ENCODE measurements around the gene RALGPS1. TPM values are rescaled to one million over a fixed set of nuclear protein-coding genes. Genes with fewer than 3 reads are reported as not detected.

RALGPS1 gene
- total and polyA plus RNA-seq, 2 of the 8 experiments (the other 6 are each of a cell fraction or from before 2014, with no cell fraction given): 20.0 to 23.5 TPM

GRCh38 chr9:127224178-127224882, 309.7 kb downstream of the RALGPS1 start:
- Histone ChIP-seq H3K79me1 (ENCODE audit: low read depth, low read length) (no peaks in the 10 kb centered on the region), H3K23me2 (ENCODE audit: low read depth, low read length) (peaks cover 13% of the 10 kb centered on the region), H3K23ac (ENCODE audit: insufficient read length) (no peak overlapping the region), H3K4ac (replicated peaks; ENCODE audit: insufficient read length, low read depth, low read length) (peak overlapping the region; percentile 70), H2BK12ac (ENCODE audit: low read depth, low read length) (no peak overlapping the region; the same call in 1 of the 2 replicates), H4K20me1 (replicated peaks in 1 of 2; ENCODE audit: control insufficient read depth in 1 of 2, insufficient read depth in 2 of 2, low read length in 2 of 2) (peaks cover 2 to 7% of the 10 kb centered on the region in 2 experiments), H2BK120ac (replicated peaks; ENCODE audit: low read depth, low read length) (no peak overlapping the region), H3K4me3 (ENCODE audit: extremely low read depth in 1 of 4, insufficient read depth in 2 of 4, low read depth in 3 of 4, low read length in 4 of 4) (peak overlapping the region; percentile 55 to 80 (median 76)), H3K36me3 (ENCODE audit: control insufficient read depth in 2 of 4, insufficient read depth in 4 of 4, low read length in 3 of 4) (no peaks in the 10 kb centered on the region), H3K79me2 (ENCODE audit: control insufficient read depth in 1 of 2, insufficient read depth in 2 of 2, low read length in 2 of 2) (no peaks in the 10 kb centered on the region), H2BK15ac (ENCODE audit: low read length) (0 out of 2 replicates have a peak overlapping the region, but pooled peaks have one; percentile 95), H3K56ac (replicated peaks; ENCODE audit: insufficient read length, low read depth, low read length) (no peak overlapping the region), H2BK20ac (ENCODE audit: low read length) (no peak overlapping the region), H2AFZ (ENCODE audit: low read length) (peak overlapping the region; percentile 49; the same call in 1 of the 2 replicates), H3K27me3 (replicated peaks in 1 of 4; ENCODE audit: control insufficient read depth in 3 of 4, extremely low read depth in 1 of 4, insufficient read depth in 3 of 4, low read length in 3 of 4) (peaks cover 2 to 15% (median 13%) of the 10 kb centered on the region in 4 experiments; a peak in 6 of 7 replicates), H3K9ac (replicated peaks in 1 of 4; ENCODE audit: extremely low read depth in 1 of 4, low read depth in 3 of 4, low read length in 3 of 4) (peak overlapping the region in 3 of 4 experiments; percentile 39 to 82 (median 75); a peak in 4 of 7 replicates), H3K18ac (ENCODE audit: extremely low read depth, low read length) (peak overlapping the region; percentile 97), H3K4me1 (replicated peaks in 1 of 4; ENCODE audit: control insufficient read depth in 3 of 4, insufficient read depth in 4 of 4, low read length in 3 of 4) (peaks cover 0 to 13% (median 8%) of the 10 kb centered on the region in 4 experiments; a peak in 5 of 7 replicates), H3K14ac (ENCODE audit: insufficient read length) (no peak overlapping the region), H4K8ac (ENCODE audit: extremely low read depth, insufficient read depth, low read length) (peak overlapping the region; percentile 98; the same call in 1 of the 2 replicates), H3K27ac (ENCODE audit: low read depth, low read length) (peak overlapping the region; percentile 80; the same call in 1 of the 2 replicates), H2AK5ac (ENCODE audit: low read depth, low read length) (no peak overlapping the region), H3K9me3 (ENCODE audit: insufficient read depth in 2 of 2, low read depth in 1 of 2, low read length in 1 of 2) (no peaks in the 10 kb centered on the region), H4K5ac (ENCODE audit: insufficient read length, low read depth, low read length) (peak overlapping the region; percentile 50), H4K91ac (replicated peaks; ENCODE audit: insufficient read length, low read length) (peak overlapping the region; percentile 27), H2BK5ac (ENCODE audit: low read depth, low read length) (peak overlapping the region; percentile 80; the same call in 1 of the 2 replicates), H3K4me2 (ENCODE audit: insufficient read depth in 1 of 2, low read depth in 2 of 2, low read length in 2 of 2) (peak overlapping the region; percentile 92 to 98)
- POLR2A ChIA-PET (ENCODE audit: partially characterized antibody): interaction anchor here (0.8 to 2.3 kb wide), 9 partner anchors 10 to 226 kb away, joined by 3 to 12 read pairs (median 3); partner anchors contain the start of genes LRSAM1, RPL12 and SLC2A8
- WGBS, 2 experiments (ENCODE audit: extremely low coverage in 1 of 2, insufficient coverage in 1 of 2, insufficient read length in 1 of 2, insufficient replicate concordance in 2 of 2, low coverage in 1 of 2, low lambda C conversion rate in 2 of 2, missing lambda C conversion rate in 1 of 2): 1% methylated on average over 29 of the region's 56 CpGs; no CpG with 5 or more reads in 1 of the 2 experiments
- CTCF ChIA-PET (ENCODE audit: partially characterized antibody): interaction anchor here (0.6 to 3.7 kb wide), 15 partner anchors 9 to 316 kb away, joined by 3 to 16 read pairs (median 4); partner anchors contain the start of gene SLC2A8
- FAIRE-seq: no peak
- peak; percentile 94 to 100 for DNase-seq (ENCODE audit: low read depth in 1 of 2, low spot score in 2 of 2)
- TF ChIP-seq CBX5 (IDR thresholded peaks at IDR 0.05; ENCODE audit: low read depth, low read length) (no peak), SIN3A (conservative IDR thresholded peaks at IDR 0.05 in 1 of 2, IDR thresholded peaks at IDR 0.05 in 1 of 2; ENCODE audit: low read depth in 1 of 2, low read length in 2 of 2) (no peak), EGR1 (IDR thresholded peaks at IDR 0.05; ENCODE audit: borderline replicate concordance, low read depth, low read length) (no peak), BACH1 (IDR thresholded peaks at IDR 0.05; ENCODE audit: low read length) (no peak), CHD2 (IDR thresholded peaks at IDR 0.05; ENCODE audit: low read length) (peak; percentile 38; the same call in 1 of the 2 replicates), TAF7 (optimal IDR thresholded peaks at IDR 0.05; ENCODE audit: borderline replicate concordance, low read depth, low read length) (peak; percentile 57), CBX8 (IDR thresholded peaks at IDR 0.05; ENCODE audit: borderline replicate concordance, low read depth, low read length) (no peak), RXRA (IDR thresholded peaks at IDR 0.05; ENCODE audit: insufficient read depth, low read depth, low read length) (no peak)

Measured in H1 (cell line).